A549 (cell line): Measurements from ENCODE around the gene TMPRSS12.

Source experiments
- EP300 ChIP-seq, 2 experiments: fragments of >200 bp; sonication (Bioruptor Twin); formaldehyde crosslinking; IDR thresholded peaks; 2 replicates in 1 of 2; 3 replicates in 1 of 2; pipeline ENCODE4 v1.6.1; 2016 to 2017
- POLR2A ChIP-seq: IDR thresholded peaks from 2 replicates; pipeline ENCODE4 v1.6.1; 2012; ENCODE audit warnings: mild to moderate bottlenecking, low read length

DNA sequence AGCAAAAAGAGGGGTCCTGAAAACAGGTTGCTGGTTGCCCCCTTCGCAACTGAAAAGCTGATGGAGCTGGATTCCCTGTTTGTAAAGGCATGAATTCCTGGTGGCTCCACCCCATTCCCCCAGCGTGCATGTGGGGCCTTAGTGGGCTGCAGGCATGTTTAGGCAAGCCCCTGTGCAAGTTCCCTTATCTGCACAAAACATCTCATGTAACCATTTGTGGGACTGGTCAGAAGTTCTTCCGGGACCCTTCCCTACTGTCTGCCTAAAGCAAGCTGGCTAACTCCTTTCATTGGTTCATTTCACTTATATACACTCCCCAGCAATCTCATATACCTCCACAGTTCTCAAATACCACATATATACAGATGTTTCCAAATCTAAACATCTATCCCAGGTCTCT lies 85.7 kb downstream of the TMPRSS12 start:
- TF ChIP-seq EP300 (IDR thresholded peaks at IDR 0.05) (no peak), POLR2A (no peak)
